Peyer's patch (tissue), 4 donors: ENCODE data around the gene GPR137.

ENCODE experiments used
- POLR2A ChIP-seq, 2 donors: fragments of 450-650 bp; IDR thresholded peaks; one replicate each; pipeline ENCODE4 v1.5.1; 2017; ENCODE audit warnings: antibody characterized with exemption in 2 of 2, mild to moderate bottlenecking in 2 of 2, moderate library complexity in 2 of 2
- TF ChIP-seq, protein P1 (sequence below), 6 experiments: fragments of 450-650 bp in 4 of 6; fragments of 200-600 bp in 2 of 6; sonication (generic) in 1 of 6; IDR thresholded peaks; one replicate each; pipeline ENCODE4 v1.5.1; 2017 to 2019; ENCODE audit warnings: antibody characterized with exemption in 6 of 6, mild to moderate bottlenecking in 3 of 6, moderate library complexity in 1 of 6

DNA sequence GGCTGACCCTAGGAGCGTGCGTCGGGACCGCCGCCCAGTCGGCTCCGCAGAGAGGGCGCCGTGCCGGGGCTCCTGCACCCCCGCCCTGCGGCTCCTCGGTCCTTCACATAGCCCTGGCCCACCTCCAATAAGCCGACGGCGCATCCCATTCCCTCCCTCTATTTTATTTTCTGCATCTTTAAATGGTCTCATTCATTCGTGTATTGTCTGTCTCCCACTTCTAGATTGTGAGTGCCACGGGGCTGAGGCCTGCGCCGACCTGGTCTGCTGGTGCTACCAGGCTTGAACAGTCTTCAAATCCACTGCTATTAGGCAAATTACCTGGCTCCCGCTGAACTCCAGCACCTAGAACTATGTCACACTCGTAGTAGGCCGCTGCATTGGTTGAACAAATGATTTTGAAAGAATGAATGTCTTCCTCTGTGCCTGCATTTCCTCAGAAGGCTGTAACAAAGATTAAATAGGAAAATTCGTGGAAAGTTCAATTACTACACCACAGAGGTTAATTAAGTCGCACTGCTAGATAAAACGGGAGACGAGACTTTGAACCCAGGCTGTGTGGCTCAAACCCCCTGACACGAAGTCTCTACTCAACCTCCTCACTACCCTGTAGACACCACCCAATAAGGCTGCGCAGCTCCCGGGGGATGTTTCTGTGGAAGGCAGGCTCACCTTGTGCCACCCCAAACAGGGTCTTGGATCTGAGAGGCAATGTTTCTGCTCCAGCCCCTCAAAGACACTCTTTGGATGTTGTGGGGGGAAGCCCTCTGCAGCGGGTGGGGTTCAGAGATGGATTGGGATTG lies 37.7 kb upstream of the GPR137 start:
- TF ChIP-seq, protein P1, sequence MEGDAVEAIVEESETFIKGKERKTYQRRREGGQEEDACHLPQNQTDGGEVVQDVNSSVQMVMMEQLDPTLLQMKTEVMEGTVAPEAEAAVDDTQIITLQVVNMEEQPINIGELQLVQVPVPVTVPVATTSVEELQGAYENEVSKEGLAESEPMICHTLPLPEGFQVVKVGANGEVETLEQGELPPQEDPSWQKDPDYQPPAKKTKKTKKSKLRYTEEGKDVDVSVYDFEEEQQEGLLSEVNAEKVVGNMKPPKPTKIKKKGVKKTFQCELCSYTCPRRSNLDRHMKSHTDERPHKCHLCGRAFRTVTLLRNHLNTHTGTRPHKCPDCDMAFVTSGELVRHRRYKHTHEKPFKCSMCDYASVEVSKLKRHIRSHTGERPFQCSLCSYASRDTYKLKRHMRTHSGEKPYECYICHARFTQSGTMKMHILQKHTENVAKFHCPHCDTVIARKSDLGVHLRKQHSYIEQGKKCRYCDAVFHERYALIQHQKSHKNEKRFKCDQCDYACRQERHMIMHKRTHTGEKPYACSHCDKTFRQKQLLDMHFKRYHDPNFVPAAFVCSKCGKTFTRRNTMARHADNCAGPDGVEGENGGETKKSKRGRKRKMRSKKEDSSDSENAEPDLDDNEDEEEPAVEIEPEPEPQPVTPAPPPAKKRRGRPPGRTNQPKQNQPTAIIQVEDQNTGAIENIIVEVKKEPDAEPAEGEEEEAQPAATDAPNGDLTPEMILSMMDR (IDR thresholded peaks at IDR 0.05): peak in 1 of 6 experiments; percentile 0
- TF ChIP-seq POLR2A (IDR thresholded peaks at IDR 0.05): no peak
